Rectal smooth muscle tissue (tissue), 1 donor: Measurements from ENCODE around the gene TNRC6C.
"Not testable (repeated sequence)": the region's sequence is repeated elsewhere in the genome, so short reads cannot be mapped to it uniquely, and the experiment has no call there.

Source experiments
- H3K27ac ChIP-seq: one replicate; pipeline ENCODE4 v1.7.0; 2013; ENCODE audit warnings: low read depth, low read length, inconsistent platforms
- H3K27me3 ChIP-seq: one replicate; pipeline ENCODE4 v1.7.0; 2013; ENCODE audit warnings: low read length; ENCODE audit not compliant: control insufficient read depth, insufficient read depth
- H3K36me3 ChIP-seq: one replicate; pipeline ENCODE4 v1.7.0; 2013; ENCODE audit warnings: low read length; ENCODE audit not compliant: control insufficient read depth, insufficient read depth
- H3K4me1 ChIP-seq: one replicate; pipeline ENCODE4 v1.7.0; 2013; ENCODE audit warnings: low read length; ENCODE audit not compliant: control insufficient read depth, insufficient read depth
- H3K4me3 ChIP-seq: one replicate; pipeline ENCODE4 v1.7.0; 2013; ENCODE audit warnings: low read length
- H3K9ac ChIP-seq: one replicate; pipeline ENCODE4 v1.7.0; 2013; ENCODE audit warnings: low read length

TNRC6C gene

DNA sequence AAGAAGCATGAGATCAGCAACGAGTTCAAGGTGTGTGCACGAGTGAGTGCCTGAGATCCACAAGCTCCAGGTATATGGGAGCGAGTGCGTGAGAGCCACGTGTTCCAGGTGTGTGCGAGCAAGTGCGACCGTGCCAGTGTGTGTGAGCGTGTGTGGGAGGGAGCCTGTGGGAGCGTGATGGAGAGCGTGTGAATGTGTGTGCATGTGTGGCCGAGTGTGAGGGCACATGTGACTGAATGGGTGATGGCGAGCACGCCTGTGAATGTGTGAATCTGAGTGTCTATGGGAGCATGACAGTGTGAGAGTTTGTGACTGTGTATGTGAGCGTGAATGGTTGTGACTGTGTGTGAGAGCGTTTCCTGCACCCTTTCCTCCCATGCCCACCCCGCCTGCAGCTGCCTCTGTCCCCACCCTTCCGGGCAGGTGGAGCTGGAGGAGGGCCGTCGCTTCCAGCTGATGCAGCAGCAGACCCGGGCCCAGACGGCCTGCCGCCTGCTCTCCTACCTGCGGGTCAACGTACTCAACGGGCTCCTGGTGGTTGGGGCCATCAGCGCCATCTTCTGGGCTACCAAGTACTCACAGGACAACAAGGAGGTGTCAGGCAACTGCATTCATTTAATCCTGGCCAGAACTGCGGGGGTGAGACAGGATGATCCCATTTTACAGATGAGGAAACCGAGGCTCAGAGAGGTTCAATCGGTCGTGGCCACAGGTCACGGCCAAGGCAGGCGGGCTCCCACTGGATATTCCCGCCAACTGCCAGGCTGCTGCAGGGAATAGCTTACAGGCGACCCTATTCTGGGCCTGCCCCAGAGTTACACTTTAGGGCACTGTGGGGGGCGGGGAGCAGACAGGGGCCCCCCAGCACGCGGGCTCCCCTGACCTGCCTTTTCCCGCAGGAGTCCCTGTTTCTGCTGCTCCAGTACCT is 175.7 kb downstream of the TNRC6C start:
- no peaks in the 10 kb centered on the region for H3K4me1 ChIP-seq
- no peak overlapping the region for H3K9ac ChIP-seq
- H3K27me3 ChIP-seq, result peaks cover 3% of the 10 kb centered on the region
- H3K27ac ChIP-seq, result no peak overlapping the region
- peak overlapping the region; percentile 34 for H3K4me3 ChIP-seq
- no peaks in the 10 kb centered on the region for H3K36me3 ChIP-seq

DNA sequence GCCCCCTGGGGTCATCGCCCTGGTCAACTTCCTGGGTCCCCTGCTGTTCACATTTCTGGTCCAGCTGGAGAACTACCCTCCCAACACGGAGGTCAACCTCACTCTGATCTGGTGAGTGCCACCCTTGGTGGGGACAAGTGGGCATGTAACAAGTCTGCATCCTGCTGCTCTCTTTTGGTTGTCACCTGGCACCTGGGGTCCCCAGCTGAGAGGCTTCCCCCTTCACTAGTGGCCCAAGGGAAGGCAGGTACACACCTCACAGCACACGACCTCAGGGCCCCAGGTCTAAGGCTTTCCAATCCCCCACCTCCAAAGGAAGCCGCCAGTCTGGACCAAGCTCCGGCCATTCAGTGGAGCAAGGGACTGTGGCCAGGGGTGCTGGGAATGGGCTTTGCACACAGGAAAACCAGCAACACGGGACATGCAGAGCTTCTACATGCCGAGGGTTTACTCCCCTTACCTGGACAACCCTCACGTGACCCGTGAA is 176.4 kb downstream of the TNRC6C start:
- no peaks in the 10 kb centered on the region for H3K27me3 ChIP-seq
- no peaks in the 10 kb centered on the region for H3K4me1 ChIP-seq
- no peak overlapping the region for H3K4me3 ChIP-seq
- H3K9ac ChIP-seq, result no peak overlapping the region
- no peaks in the 10 kb centered on the region for H3K36me3 ChIP-seq
- no peak overlapping the region for H3K27ac ChIP-seq

DNA sequence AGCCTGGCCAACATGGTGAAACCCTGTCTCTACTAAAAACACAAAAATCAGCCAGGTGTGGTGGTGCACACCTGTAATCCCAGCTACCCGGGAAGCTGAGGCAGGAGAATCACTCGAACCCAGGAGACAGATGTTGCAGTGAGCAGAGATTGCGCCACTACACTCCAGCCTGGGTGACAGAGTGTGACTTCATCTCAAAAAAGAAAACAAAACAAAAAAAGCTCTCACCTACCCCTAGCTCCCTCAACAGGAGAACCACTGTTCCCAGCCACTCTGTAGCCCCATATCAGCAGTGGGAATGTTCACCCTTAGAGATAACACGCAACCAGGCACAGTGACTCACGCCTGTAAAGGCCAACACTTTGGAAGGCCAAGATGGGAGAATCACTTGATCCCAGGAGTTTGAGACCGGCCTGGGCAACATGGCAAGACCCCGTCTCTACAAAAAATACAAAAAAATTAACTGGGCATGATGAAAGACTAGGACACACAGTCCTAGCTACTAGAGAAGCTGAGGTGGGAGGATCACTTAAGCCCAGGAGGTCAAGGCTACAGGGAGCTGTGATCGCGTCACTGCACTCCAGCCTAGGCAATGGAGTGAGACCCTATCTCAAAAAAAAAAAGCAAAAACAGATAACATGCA is 177.5 kb downstream of the TNRC6C start:
- no peaks in the 10 kb centered on the region for H3K36me3 ChIP-seq

DNA sequence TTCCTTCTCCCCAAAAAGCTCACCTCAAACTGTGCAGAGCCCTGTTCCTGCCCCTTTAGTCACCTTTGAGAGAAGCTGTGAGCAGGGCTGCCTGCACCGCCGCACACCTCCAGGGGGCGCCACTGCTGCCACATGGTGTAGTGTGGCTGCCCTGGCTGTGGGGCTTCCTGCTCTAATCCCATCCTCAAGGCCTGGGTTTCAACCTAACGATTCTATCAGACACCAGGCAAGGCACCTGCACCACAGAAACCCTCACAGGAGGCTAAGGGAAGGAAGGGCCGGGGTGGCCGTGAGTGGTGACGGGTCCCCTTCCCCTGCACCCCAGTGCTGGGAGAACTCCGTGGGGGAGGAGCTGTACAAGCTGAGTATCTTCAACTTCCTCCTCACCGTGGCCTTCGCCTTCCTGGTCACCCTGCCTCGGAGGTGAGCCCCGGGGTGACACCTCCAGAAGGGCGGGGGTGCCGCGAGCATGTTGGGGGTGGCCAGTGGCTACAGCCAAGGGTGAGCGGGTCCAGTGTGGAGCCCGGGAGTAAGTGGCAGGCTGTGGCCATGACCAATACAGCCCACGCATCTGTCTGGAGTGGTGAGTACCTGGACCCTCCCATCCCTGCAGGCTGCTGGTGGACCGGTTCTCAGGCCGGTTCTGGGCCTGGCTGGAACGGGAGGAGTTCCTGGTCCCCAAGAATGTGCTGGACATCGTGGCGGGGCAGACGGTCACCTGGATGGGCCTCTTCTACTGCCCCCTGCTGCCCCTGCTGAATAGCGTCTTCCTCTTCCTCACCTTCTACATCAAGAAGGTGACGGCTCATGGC is 179.1 kb downstream of the TNRC6C start:
- no peaks in the 10 kb centered on the region for H3K27me3 ChIP-seq
- no peak overlapping the region for H3K27ac ChIP-seq
- H3K4me3 ChIP-seq, result no peak overlapping the region
- no peaks in the 10 kb centered on the region for H3K4me1 ChIP-seq
- H3K36me3 ChIP-seq, result no peaks in the 10 kb centered on the region
- H3K9ac ChIP-seq, result no peak overlapping the region

More for the DNA sequence above, 177.5 kb downstream of the TNRC6C start:
- no peaks in the 10 kb centered on the region for H3K27me3 ChIP-seq
- H3K27ac ChIP-seq, result no peak overlapping the region
- no peak overlapping the region for H3K4me3 ChIP-seq
- no peak overlapping the region for H3K9ac ChIP-seq
- no peaks in the 10 kb centered on the region for H3K4me1 ChIP-seq

DNA sequence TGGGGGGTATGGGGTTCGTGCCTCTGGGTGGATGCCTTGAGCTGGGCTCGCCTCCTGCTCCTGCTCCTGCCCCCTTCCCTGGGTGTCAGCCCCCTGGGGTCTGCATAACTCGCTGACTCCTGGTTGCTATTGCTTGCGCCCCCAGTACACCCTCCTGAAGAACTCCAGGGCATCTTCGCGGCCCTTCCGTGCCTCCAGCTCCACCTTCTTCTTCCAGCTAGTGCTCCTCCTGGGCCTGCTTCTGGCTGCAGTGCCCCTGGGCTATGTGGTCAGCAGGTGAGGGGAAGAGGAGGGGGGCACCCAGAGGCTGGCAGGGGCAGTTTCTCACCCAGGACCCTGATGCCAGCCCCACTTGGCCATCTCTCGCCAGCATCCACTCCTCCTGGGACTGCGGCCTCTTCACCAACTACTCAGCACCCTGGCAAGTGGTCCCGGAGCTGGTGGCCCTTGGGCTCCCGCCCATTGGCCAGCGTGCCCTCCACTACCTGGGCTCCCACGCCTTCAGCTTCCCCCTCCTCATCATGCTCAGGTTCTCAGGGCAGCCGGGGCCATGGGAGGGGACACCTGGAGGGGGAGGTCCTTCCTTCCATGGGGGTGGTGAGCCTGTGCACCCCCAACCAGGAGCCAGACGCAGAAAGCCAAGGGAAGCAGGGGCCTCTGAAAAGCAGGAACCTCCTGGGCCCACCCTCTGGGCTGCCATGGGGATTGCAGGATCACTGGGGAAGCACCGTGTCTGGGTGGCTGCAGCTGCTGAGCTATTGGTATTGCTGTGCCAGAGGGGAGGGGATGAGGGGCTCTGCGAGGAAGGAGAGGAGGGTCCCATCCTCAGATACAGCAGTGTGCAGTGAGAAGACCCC is 179.9 kb downstream of the TNRC6C start:
- no peaks in the 10 kb centered on the region for H3K36me3 ChIP-seq
- no peaks in the 10 kb centered on the region for H3K4me1 ChIP-seq
- no peaks in the 10 kb centered on the region for H3K27me3 ChIP-seq
- H3K27ac ChIP-seq, result no peak overlapping the region
- no peak overlapping the region for H3K4me3 ChIP-seq
- no peak overlapping the region for H3K9ac ChIP-seq

DNA sequence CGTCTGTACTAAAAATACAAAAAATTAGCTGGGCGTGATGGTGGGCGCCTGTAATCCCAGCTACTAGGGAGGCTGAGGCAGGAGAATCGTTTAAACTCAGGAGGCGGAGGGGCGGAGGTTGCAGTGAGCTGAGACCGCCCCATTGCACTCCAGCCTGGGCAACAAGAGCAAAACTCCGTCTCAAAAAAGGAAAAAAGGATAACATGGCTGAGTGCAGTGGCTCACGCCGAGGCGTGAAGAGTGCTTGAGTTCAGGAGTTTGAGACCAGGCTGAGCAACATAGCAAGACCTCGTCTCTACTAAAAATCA is 181.3 kb downstream of the TNRC6C start:
- not testable (repeated sequence) for H3K27me3 ChIP-seq, H3K27ac ChIP-seq, H3K4me1 ChIP-seq, H3K36me3 ChIP-seq, H3K4me3 ChIP-seq, H3K9ac ChIP-seq

DNA sequence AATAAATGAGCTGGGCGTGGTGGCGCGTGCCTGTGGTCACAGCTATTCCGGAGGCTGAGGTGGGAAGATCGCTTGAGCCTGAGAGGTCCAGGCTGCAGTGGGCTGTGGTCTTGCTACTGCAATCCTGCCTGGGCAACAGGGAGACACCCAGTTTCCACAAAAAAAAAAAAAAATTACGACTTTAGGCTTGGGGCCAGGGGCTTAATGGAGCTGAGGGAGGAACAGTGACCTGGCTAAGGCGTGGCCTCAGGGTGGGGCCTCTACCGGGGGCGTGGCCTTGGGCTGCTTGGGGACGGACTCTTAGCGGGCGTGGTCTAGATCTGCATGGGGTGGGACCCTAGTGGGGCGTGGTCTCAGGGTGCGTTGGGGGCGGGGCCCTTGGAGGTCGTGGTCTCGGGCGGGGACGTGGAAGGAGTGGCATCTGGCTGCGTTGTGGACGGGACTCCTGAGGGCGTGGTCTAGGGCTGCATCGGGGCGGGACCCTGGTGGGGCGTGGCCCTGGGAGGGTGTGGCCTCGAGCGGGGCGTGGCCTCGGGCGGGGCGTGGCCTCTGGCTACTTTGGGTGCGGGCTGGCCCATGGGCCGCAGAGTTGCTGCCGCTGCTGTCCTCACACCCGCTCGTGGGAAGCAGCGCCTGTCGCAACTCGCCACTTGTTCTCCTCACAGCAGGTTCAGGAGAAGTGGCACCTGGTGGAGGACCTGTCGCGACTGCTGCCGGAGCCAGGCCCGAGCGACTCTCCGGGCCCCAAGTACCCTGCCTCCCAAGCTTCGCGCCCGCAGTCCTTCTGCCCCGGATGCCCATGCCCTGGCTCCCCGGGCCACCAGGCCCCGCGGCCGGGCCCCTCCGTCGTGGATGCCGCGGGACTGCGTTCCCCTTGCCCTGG is 181.9 kb downstream of the TNRC6C start:
- Histone ChIP-seq H3K27ac (no peak overlapping the region), H3K4me1 (no peaks in the 10 kb centered on the region), H3K27me3 (no peaks in the 10 kb centered on the region), H3K36me3 (no peaks in the 10 kb centered on the region), H3K4me3 (peak overlapping the region; percentile 41), H3K9ac (no peak overlapping the region)

DNA sequence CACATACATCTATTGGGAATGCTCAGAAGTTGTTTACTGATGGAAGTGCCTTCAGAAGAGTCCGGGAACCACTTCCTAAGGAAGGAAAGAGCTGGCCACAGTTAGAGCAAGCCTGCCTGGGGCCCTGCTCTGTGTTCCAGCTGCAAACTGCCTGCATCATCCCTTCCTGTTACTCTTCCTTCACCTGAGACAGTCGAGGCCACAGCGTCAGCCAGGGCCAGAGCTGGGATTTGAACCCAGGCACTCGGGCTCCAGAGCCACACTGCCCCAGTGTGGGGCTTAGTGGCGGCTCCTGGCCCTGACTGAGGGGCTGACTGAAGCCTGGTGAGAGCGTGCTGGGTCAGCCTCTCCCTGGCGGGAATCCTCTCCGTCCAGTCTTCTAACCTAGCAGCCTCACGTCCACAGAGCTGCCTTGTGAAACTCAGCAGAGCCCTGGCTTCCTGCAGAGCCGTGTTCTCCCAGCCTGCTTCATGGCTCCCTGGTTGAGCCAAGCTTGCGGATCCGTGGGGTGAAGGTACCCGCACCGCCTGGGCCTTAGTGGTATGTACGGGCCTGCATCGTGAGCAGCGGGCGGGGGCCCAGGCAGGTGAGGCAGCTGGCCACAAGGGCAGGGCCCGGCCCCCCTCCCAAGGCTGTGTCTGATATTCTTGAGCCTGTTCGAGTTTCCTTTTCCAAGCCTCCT is 183.1 kb downstream of the TNRC6C start:
- no peaks in the 10 kb centered on the region for H3K36me3 ChIP-seq
- H3K9ac ChIP-seq, result no peak overlapping the region
- H3K4me1 ChIP-seq, result no peaks in the 10 kb centered on the region
- H3K4me3 ChIP-seq, result no peak overlapping the region
- no peaks in the 10 kb centered on the region for H3K27me3 ChIP-seq
- no peak overlapping the region for H3K27ac ChIP-seq

DNA sequence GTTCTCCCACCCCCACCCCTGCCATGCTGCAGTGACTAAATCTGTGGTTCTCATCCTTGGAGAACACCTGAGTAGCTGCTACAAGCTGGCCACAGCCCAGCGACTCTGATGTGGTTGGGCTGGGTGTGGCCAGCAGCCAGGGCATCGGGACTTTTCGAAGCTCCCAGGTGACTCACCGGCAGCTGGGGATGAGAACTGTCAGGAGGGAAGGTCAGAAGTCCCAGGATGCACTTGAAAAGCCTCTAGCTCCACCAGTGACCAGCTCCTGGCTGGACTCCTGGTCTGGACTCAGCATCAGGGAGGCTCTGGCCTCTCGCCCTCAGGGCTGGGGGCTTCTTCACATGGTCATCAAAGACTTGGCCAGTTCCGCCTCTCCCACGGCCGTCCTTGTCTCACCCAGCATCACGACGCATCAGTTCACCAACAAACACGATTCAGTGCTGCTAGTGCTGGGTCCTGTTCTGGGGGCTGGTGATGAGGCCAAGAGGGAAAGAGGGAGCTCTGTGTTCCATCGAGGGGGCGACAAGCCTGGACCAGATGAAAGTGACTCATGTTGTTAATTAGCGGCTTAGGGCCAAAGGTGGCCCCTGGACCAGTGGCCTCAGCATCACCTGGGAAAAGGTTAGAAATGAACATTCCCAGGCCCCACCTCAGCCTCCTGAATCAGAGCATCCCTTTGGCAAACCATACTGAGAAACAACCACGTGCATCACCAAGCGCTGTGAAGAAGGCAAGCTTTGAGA is 183.8 kb downstream of the TNRC6C start:
- Histone ChIP-seq H3K36me3 (no peaks in the 10 kb centered on the region), H3K27ac (no peak overlapping the region), H3K4me1 (no peaks in the 10 kb centered on the region), H3K9ac (no peak overlapping the region), H3K4me3 (no peak overlapping the region), H3K27me3 (no peaks in the 10 kb centered on the region)
